GM12874 (cell line): ENCODE results near the gene COG5.

Experiments used
- TF ChIP-seq, protein P1 (sequence below): IDR thresholded peaks from 2 replicates; pipeline ENCODE4 v1.5.1; 2011; ENCODE audit warnings: low read depth, mild to moderate bottlenecking, control low read depth, low read length, moderate library complexity; ENCODE audit not compliant: insufficient read depth

COG5 gene

DNA sequence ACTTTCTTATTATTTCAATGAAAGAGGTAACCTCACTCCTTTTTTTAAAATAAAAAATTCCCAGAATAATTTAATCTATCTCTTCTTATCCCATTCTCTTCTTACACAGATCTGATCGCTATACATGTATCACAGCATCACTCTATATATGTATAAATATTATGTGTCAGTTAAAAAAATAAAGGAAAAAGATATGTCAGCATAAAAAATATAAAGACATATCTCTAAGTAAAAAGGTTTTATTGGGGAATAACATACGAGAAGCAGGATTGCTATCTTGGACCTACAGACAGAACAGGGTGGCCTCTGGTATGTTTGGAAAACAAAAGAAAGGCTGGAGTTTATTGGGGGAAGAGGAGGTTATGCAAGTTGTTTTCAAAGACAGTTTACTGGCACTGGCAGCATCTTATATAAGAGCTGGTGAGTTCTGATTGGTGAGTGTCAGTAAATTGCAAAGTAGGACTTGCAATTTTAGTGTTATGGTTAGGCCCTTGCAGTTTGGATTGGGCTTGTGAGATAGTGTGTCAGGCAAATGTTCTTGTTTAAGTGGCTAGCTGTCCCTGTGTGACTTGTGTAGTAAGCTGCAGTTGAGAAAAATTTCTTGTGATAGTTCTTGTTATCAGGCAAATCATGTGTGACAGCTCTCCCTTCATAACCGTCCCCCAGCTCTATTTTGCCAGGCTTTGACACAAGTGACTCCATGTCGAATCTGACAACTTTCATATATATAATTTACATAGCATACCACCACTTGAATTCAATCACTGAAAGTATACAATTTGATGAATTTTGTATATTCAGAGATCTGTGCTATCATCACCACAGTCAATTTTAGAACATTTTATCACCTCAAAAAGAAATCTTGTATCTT is 276.7 kb downstream of the COG5 start:
- TF ChIP-seq, protein P1, sequence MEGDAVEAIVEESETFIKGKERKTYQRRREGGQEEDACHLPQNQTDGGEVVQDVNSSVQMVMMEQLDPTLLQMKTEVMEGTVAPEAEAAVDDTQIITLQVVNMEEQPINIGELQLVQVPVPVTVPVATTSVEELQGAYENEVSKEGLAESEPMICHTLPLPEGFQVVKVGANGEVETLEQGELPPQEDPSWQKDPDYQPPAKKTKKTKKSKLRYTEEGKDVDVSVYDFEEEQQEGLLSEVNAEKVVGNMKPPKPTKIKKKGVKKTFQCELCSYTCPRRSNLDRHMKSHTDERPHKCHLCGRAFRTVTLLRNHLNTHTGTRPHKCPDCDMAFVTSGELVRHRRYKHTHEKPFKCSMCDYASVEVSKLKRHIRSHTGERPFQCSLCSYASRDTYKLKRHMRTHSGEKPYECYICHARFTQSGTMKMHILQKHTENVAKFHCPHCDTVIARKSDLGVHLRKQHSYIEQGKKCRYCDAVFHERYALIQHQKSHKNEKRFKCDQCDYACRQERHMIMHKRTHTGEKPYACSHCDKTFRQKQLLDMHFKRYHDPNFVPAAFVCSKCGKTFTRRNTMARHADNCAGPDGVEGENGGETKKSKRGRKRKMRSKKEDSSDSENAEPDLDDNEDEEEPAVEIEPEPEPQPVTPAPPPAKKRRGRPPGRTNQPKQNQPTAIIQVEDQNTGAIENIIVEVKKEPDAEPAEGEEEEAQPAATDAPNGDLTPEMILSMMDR: no peak

DNA sequence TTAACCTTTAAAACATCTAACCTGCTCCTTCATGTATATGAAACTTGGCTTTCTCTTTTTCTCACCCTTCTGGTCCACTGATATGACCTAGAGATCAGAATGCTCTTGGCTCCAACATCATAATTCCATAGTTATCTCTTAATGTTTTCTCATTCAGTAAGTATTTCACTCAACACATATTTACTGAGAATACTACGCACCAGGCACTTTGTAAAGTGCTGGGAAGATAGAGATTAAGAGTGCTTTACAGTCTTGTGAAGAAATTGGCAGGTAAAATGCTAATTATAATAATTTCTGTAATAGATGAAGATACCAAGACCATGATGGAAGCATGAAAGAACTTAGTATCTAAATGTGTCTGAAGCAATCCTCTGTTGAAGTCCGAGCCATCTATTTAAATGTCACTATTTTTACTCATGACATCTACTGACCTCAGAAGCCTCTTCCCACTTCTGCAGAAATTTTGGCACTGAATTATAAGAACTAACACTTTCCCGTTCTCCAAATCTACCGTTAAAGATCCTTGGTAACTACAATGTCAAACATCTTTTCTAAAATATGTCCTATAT is 278.7 kb downstream of the COG5 start:
- TF ChIP-seq, protein P1: no peak

DNA sequence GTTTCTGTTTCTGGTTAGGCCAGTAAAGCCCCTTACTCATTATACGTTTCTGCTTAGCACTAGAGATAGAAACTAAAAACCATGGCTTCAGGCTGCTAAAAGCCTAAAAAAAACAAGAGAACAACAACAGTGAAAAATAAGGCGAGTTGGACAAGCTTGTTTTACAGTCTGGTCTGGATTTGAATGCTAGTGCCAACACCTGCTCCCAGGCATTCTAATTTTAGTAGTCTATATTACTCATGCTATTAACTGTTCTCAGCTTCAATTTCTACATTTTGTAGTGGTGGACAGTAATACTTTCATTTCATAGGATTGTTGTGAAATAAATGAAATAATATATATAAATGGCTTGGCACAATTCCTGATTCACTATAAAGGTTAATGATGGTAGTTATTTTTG is 286.4 kb downstream of the COG5 start:
- TF ChIP-seq, protein P1: no peak

DNA sequence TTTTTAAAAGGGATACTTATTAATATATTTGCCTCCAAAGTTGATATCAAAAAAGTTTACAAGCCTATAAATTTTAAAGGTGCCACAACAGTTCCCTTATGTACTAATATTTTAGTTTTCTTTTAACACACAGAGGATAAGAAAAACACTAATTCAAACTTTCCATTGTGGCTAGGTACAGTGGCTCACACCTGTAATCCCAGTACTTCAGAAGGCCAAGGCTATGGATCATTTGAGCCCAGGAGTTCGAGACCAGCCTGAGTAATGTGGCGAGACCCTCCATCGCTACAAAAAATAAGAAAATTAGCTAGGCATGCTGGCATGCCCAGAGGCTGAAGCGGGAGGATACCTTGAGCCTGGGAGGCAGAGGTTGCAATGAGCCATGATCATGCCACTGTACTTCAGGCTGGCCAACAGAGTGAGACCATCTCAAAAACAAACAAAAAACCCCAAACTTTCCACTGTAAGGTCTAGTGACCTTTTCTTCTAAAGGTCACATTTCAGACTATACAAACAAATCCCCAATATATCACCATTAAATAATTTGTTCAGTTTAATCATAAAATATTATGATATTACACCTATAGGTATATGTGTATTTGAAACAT is 287.4 kb downstream of the COG5 start:
- TF ChIP-seq, protein P1: no peak

DNA sequence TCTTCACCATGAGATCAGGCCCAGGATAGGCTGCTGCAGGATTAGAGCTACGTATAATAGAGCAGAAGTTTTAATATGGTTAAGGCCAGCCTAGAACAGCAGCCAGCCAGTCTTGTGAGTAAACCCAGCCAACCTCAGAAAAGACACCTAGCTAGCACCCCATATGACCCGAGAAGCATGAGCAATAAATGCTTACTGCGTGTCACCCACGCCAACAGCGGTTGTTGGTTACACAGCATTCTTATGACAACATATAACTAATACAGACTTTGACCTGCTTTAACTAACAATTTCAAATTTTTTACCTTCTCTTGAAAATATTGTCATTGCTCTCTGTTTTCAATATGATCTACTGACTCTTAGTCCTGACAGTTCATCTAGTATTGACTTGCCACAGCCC is 289.2 kb downstream of the COG5 start:
- TF ChIP-seq, protein P1: no peak

DNA sequence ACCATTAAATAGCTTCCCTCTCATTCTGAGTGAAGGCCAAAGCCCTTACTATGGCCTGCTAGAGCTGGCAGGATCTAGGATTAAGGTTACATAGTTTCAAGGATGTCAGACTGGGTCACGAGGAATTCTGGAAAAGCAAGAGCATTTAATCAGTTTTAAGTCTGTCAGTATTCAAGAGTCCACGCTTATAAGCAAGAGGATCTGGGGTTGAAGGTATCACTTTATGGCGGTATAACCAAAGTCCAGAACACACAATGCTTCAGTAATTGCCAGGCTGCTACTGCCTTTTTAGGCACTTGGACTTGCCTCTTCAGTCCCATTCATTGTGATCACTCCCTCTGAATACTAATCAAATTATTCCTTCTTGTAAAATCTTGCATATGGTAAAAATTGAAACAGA is 293.9 kb downstream of the COG5 start:
- TF ChIP-seq, protein P1: no peak

DNA sequence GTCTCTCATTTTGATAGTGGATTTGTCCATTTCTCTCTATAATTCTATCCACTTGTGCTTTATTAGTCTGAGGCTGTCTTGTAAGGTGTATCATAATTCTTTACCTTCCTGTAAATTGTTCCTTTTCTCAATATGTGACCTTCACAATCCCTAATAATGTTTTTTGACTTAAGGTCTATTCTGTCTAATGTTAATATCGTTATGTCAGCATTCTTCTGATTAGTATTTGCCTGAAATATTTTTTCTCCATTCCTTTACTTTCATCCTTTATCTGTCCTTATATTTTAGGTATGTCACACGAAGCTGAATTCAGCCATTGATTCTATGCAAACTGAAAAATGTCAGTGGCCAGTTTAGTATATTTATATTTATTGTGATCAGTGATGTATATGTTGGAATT is 295.1 kb downstream of the COG5 start:
- TF ChIP-seq, protein P1: no peak
